ENCODE results near the gene LUC7L2.
"Not testable (repeated sequence)": the region's sequence is repeated elsewhere in the genome, so short reads cannot be mapped to it uniquely, and the experiment has no call there.

LUC7L2 gene

DNA sequence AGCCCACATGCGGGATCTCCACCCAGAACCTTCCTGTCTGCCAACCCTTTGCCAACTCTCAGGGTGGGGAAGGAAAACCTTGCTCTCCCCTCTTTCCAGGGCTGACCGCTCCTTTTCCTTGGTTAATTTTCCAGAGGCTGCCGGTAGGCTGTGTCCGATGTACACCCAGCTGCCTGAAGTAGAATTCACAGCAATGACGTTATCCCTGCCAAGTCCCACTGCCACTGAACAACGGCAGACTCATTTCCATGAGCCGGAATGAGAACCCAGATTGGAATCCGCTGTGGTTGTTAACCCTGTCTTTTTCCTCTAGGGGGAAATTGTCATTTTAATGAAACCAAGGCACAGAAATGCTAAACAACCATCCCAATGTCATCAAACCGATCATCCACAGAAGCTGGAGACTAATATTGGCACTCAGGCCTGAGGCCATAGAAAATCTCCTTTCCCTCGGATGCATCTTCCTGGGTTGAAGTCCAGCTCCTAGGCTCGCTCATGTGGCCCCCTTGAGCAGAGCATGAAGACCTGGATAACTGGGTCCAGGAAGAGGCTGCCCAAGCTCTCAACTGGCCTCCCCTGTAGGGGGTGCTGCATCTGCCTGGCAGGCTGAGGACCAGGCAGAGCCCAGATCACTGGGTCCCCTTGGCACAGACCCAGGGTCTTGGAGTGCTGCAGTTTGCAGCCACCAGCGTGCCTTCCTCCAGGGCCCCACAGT is 93.4 kb downstream of the LUC7L2 start:
- DNase-seq = peak; percentile 78

- no peak for DNase-seq
Measured at GRCh38 chr7:139453673-139454321, 94.1 kb downstream of the LUC7L2 start.

DNA sequence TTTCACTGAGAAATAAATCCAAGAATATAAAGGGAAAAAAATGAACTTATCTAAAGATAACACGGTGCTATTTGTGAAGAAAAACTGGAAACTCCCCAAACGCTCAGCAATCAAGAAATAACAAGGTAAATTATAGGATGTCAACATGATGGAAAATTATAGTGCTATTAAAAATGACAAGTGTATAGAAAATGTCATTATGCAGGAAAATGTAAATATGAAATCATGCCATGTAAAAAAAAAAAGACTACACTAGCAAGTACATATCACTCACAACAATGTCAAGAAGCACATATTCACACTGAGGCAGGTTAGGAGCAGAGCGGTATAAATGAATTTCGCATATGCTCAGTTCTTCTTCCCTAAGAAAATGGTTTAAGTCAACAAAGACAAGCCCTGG is 96.1 kb downstream of the LUC7L2 start:
- DNase-seq = no peak

DNA sequence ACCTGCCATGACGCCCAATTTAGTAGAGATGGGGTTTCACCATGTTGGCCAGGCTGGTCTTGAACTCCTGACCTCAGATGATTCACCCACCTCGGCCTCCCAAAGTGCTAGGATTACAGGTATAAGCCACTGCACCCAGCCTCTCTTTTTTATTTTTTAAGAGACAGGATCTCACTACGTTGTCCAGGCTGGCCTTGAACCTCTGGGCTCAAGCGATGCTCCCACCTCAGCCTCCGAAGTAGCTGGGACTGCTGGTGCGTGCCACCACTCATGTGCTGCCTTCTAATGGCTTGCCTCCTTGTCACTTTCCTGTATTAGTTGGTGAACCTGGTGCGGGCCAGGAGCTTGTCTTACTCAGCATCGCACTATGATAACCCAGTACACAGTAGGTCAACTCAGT is 96.8 kb downstream of the LUC7L2 start:
- no peak for DNase-seq

- DNase-seq = peak; percentile 34
Measured at GRCh38 chr7:139457153-139457946, 97.7 kb downstream of the LUC7L2 start.

DNA sequence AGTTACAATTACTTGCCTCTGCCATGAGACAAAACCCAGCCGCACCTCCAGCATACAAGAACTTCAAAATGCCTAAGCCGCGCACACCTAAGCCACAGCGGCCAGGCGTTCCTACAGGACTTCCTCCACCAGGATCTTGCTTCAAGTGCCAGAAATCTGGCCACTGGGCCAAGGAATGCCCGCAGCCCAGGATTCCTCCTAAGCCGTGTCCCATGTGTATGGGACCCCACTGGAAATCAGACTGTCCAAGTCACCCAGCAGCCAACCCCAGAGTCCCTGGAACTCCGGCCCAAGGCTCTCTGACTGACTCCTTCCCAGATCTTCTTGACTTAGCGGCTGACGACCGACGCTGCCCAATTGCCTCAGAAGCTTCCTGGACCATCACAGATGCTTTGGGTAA is 103.7 kb downstream of the LUC7L2 start:
- DNase-seq = not testable (repeated sequence)

DNA sequence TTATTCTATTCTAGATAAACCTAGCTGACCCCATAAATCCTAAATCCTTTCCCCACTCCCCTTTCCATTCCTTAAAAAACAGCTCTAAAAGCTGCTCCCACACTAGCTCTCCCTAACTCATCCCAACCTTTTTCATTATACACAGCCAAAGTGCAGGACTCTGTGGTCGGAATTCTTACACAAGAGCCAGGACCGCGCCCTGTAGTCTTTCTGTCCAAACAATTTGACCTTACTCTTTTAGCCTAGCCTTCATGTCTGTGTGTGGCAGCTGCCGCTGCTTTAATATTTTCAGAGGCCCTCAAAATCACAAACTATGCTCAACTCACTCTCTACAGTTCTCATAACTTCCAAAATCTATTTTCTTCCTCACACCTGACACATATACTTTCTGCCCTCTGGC is 104.8 kb downstream of the LUC7L2 start:
- not testable (repeated sequence) for DNase-seq

DNA sequence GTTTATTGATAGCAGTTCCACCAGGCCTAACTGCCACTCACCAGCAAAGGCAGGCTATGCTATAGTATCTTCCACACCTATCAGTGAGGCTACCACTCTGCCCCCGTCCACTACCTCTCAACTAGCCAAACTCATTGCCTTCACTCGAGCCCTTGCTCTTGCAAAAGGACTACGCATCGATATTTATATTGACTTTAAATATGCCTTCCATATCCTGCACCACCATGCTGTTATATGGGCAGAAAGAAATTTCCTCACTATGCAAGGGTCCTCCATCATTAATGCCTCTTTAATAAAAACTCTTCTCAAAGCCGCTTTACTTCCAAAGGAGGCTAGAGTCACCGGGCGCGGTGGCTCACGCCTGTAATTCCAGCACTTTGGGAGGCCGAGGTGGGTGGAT is 105.4 kb downstream of the LUC7L2 start:
- not testable (repeated sequence) for DNase-seq

GRCh38 chr7:139467729-139468128 is 108.0 kb downstream of the LUC7L2 start:
- DNase-seq = not testable (repeated sequence)

DNA sequence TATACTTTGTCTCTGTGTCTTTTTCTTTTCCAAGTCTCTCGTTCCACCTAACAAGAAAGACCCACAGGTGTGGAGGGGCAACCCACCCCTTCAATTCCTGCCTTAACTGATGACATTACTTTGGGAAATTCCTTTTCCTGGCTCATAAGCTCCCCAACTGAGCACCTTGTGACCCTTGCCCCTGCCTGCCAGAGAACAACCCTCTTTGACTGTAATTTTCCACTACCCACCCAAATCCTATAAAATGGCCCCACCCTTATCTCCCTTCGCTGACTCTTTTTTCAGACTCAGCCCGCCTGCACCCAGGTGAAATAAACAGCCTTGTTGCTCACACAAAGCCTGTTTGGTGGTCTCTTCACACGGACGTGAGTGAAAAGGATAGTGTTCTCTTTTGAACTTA is 108.6 kb downstream of the LUC7L2 start:
- DNase-seq = not testable (repeated sequence)

DNA sequence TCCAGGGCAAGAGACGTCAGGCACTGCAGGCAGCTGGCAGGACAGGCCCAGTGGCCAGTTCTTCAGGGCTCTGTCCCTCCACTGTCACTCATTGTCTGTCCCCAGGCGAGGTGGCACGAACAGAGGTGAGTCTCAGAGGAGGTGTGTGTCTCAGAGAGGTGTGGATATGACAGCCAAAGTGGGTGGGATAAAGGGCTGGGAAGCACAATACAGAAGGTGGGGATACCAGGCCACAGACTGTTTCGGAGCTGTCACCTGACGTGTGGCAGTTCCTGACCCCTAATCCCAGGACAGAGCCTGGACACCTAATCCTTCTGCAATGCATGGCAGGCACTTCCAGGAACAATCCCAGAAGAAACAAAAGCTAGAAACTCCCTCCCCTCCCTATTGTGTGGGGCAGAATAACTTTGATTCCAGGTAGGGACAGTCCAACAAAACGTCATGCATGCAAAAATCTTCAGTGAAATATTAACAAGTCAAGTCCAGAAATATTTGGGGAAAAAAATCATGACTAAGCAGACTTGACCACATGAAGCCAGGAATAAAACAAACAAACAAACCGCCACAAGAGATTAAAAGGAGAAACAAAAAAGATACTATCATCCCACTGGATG is 112.2 kb downstream of the LUC7L2 start:
- DNase-seq = no peak

Measured in fibroblast of skin of right biceps (primary cell).